ENCODE results near the gene PPP1R27. TPM values are rescaled to one million over a fixed set of nuclear protein-coding genes. Genes with fewer than 3 reads are reported as not detected.
A peak's percentile ranks its signal among the peaks of the same experiment; 100 is the strongest.

Gene PPP1R27
- total RNA-seq, 1 experiment from 2014 or later = not detected

GRCh38 chr17:81831957-81832607 lies 2.8 kb downstream of the PPP1R27 start:
- H3K4me3 ChIP-seq (ENCODE audit: low read depth, low read length, poor library complexity, severe bottlenecking) = peak overlapping the region; percentile 86
- BruUV-seq (replicated peaks) = TSS peak; percentile 57
- peaks cover 9% of the 10 kb centered on the region for H3K4me1 ChIP-seq (ENCODE audit: insufficient read depth, low read length, poor library complexity, severe bottlenecking)
- TF ChIP-seq, protein P1, sequence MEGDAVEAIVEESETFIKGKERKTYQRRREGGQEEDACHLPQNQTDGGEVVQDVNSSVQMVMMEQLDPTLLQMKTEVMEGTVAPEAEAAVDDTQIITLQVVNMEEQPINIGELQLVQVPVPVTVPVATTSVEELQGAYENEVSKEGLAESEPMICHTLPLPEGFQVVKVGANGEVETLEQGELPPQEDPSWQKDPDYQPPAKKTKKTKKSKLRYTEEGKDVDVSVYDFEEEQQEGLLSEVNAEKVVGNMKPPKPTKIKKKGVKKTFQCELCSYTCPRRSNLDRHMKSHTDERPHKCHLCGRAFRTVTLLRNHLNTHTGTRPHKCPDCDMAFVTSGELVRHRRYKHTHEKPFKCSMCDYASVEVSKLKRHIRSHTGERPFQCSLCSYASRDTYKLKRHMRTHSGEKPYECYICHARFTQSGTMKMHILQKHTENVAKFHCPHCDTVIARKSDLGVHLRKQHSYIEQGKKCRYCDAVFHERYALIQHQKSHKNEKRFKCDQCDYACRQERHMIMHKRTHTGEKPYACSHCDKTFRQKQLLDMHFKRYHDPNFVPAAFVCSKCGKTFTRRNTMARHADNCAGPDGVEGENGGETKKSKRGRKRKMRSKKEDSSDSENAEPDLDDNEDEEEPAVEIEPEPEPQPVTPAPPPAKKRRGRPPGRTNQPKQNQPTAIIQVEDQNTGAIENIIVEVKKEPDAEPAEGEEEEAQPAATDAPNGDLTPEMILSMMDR (conservative IDR thresholded peaks at IDR 0.05; ENCODE audit: low read depth, low read length) = no peak
- no peak for TF ChIP-seq EZH2 (IDR thresholded peaks at IDR 0.05; ENCODE audit: borderline replicate concordance, low read depth, low read length, poor library complexity, severe bottlenecking)
- ChIA-PET CTCF (no interaction called here), POLR2A (ENCODE audit: low non-redundant PET) (no interaction called here)
- no peaks in the 10 kb centered on the region for H3K27me3 ChIP-seq (replicated peaks; ENCODE audit: insufficient read depth, low read depth, low read length, poor library complexity)
- peak; percentile 61 for DNase-seq (ENCODE audit: low spot score)
- H3K36me3 ChIP-seq (ENCODE audit: insufficient read depth, low read length, poor library complexity, severe bottlenecking) = no peaks in the 10 kb centered on the region
- no peaks in the 10 kb centered on the region for H3K9me3 ChIP-seq (ENCODE audit: low read depth, low read length, poor library complexity, severe bottlenecking)
- intact Hi-C loops (cut with micrococcal nuclease; ENCODE audit: unreplicated experiment) = no loop called here
- peak overlapping the region; percentile 84 for H3K27ac ChIP-seq (ENCODE audit: low read depth, low read length, poor library complexity, severe bottlenecking)

DNA sequence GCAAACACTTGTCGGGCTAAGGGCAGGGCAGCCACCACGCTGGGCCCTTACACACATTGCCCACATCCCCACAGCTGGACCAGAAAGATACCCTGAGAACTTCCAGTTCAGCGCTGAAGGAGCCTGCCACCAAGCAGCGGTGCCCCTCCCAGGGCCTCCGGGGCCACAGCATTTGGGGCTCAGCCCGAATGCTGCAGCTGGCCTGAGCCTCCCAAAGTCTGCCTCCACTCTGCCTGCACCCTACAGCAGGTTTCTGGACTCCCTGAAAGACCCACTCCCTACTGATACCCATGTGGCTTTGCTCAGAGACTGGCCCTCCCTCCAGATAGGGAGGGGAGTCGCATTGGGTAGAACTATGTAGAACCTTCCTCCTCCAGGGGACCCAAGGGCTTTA lies 3.3 kb downstream of the PPP1R27 start:
- Histone ChIP-seq H3K36me3 (ENCODE audit: insufficient read depth, low read length, poor library complexity, severe bottlenecking) (no peaks in the 10 kb centered on the region), H3K27ac (ENCODE audit: low read depth, low read length, poor library complexity, severe bottlenecking) (peak overlapping the region; percentile 51), H3K4me3 (ENCODE audit: low read depth, low read length, poor library complexity, severe bottlenecking) (peak overlapping the region; percentile 86), H3K27me3 (replicated peaks; ENCODE audit: insufficient read depth, low read depth, low read length, poor library complexity) (no peaks in the 10 kb centered on the region), H3K4me1 (ENCODE audit: insufficient read depth, low read length, poor library complexity, severe bottlenecking) (peaks cover 9% of the 10 kb centered on the region), H3K9me3 (ENCODE audit: low read depth, low read length, poor library complexity, severe bottlenecking) (no peaks in the 10 kb centered on the region)
- intact Hi-C loops (cut with micrococcal nuclease; ENCODE audit: unreplicated experiment) = no loop called here
- no TSS peak for BruUV-seq (replicated peaks)
- no peak for DNase-seq (ENCODE audit: low spot score)
- ChIA-PET POLR2A (ENCODE audit: low non-redundant PET) (no interaction called here), CTCF (no interaction called here)
- TF ChIP-seq, protein P1 (conservative IDR thresholded peaks at IDR 0.05; ENCODE audit: low read depth, low read length) = no peak
- no peak for TF ChIP-seq EZH2 (IDR thresholded peaks at IDR 0.05; ENCODE audit: borderline replicate concordance, low read depth, low read length, poor library complexity, severe bottlenecking)

DNA sequence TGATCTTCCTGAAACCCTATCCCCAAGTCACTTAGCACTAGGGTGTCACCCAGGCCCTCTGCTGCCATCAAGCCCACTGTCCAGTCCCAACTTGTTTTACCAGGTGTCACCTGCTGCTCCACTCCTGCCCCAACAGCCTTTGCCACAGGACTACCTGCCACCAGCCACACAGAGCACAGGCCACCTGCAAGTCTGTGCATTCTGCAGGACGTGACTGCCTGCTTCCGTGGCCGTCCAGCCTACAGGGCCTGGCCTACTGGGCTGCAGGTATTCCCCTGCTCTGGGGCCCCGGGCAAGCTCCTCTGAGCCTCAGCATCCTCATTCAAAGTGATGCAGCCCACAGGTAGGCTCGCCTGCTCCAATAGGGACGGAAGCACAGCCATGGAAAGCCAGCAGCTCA lies 5.0 kb downstream of the PPP1R27 start:
- intact Hi-C loops (cut with micrococcal nuclease; ENCODE audit: unreplicated experiment) = no loop called here
- Histone ChIP-seq H3K36me3 (ENCODE audit: insufficient read depth, low read length, poor library complexity, severe bottlenecking) (no peaks in the 10 kb centered on the region), H3K9me3 (ENCODE audit: low read depth, low read length, poor library complexity, severe bottlenecking) (no peaks in the 10 kb centered on the region), H3K4me3 (ENCODE audit: low read depth, low read length, poor library complexity, severe bottlenecking) (no peak overlapping the region), H3K4me1 (ENCODE audit: insufficient read depth, low read length, poor library complexity, severe bottlenecking) (peaks cover 9% of the 10 kb centered on the region), H3K27me3 (replicated peaks; ENCODE audit: insufficient read depth, low read depth, low read length, poor library complexity) (no peaks in the 10 kb centered on the region), H3K27ac (ENCODE audit: low read depth, low read length, poor library complexity, severe bottlenecking) (no peak overlapping the region)
- TF ChIP-seq EZH2 (IDR thresholded peaks at IDR 0.05; ENCODE audit: borderline replicate concordance, low read depth, low read length, poor library complexity, severe bottlenecking) = no peak
- TF ChIP-seq, protein P1 (conservative IDR thresholded peaks at IDR 0.05; ENCODE audit: low read depth, low read length) = no peak
- BruUV-seq (replicated peaks) = no TSS peak
- ChIA-PET POLR2A (ENCODE audit: low non-redundant PET) (no interaction called here), CTCF (no interaction called here)
- DNase-seq (ENCODE audit: low spot score) = no peak
